Activated T-helper 1 cell treated with anti-CD3 and anti-CD28 coated beads, Interleukin-12 subunit alpha, Interleukin-12 subunit beta, Interleukin-2, Interleukin-4 antibody, amounts not matched to agents 30 ng/mL and 10 ng/mL and 1 ng/mL, durations not matched to agents 14 hours and 24 hours and 36 hours (primary cell): Measurements from ENCODE around the gene INKA1. TPM values are rescaled to one million over a fixed set of nuclear protein-coding genes. Genes with fewer than 3 reads are reported as not detected.

Experiments
- DNase-seq: peaks from one replicate; pipeline ENCODE4 v3.0.0; 2021; ENCODE audit warnings: low spot score
- H3K27ac Mint-ChIP-seq: one replicate; pipeline ENCODE4 v1.8.0; 2021; ENCODE audit warnings: mild to moderate bottlenecking, mixed read lengths
- H3K27me3 Mint-ChIP-seq: one replicate; pipeline ENCODE4 v1.8.0; 2022; ENCODE audit warnings: mild to moderate bottlenecking, moderate library complexity, mixed read lengths; ENCODE audit not compliant: insufficient read depth
- H3K36me3 Mint-ChIP-seq: one replicate; pipeline ENCODE4 v1.8.0; 2021; ENCODE audit warnings: low read depth, mixed read lengths
- H3K4me1 Mint-ChIP-seq: one replicate; pipeline ENCODE4 v1.8.0; 2021; ENCODE audit warnings: low read depth, mixed read lengths
- H3K4me3 Mint-ChIP-seq: one replicate; pipeline ENCODE4 v1.8.0; 2021; ENCODE audit warnings: mild to moderate bottlenecking, moderate library complexity, mixed read lengths
- H3K9me3 Mint-ChIP-seq: one replicate; pipeline ENCODE4 v1.8.0; 2021; ENCODE audit warnings: mixed read lengths
- intact Hi-C: fragments of 100-400 bp; cut with micrococcal nuclease; formaldehyde crosslinking; loops from one replicate; pipeline ENCODE4 v1.15.1; 2024
- total RNA-seq: library from RNA; stranded (reverse); gene quantifications from 2 replicates; pipeline ENCODE4 v1.2.3, GENCODE V29; 2022

The INKA1 gene
- total RNA-seq, 1 donor from 2014 or later = 2.7 TPM

DNA sequence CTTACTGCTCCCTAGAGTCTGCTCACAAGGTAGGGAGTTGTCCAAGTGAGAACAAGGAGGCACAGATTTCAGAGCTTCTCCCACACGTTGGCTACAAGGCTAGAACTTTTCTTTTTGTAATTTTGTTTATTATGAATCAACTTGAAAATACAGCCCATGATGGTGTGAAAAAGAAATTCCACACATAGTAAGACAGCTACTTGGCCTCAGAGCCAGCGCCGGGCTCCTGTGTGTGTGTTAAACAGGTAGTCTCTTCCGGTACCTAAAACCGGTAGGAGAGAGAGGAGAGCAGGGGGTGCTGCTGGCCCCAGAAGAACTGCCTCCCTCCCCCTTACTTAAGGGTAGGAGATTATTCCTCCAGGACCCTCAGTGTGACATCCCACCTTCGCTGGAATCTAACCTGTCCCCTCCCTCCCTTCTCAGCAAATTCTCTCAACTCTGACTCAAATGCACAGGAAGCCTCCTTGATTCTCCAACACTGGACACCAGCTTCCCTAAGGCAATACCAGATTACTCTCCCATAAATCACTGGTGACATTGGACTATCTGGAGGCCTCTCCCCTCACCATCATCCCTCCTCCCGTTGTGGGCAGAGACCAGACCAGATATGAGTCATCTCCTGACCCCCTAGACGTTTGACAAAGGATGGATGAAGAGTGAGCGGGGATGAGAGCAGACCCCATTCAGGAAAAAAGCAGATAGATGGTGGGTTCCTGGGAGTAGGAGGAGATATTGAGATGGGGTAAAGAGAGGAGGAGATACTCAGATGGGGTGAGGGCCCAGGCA, 12.2 kb upstream of the INKA1 start:
- intact Hi-C loops = no loop called here
- no peak for DNase-seq
- Mint-ChIP-seq H3K9me3 (no peaks in the 10 kb centered on the region), H3K36me3 (no peaks in the 10 kb centered on the region), H3K27me3 (peaks cover 8% of the 10 kb centered on the region), H3K4me1 (peaks cover 15% of the 10 kb centered on the region), H3K27ac (no peak overlapping the region), H3K4me3 (no peak overlapping the region)

DNA sequence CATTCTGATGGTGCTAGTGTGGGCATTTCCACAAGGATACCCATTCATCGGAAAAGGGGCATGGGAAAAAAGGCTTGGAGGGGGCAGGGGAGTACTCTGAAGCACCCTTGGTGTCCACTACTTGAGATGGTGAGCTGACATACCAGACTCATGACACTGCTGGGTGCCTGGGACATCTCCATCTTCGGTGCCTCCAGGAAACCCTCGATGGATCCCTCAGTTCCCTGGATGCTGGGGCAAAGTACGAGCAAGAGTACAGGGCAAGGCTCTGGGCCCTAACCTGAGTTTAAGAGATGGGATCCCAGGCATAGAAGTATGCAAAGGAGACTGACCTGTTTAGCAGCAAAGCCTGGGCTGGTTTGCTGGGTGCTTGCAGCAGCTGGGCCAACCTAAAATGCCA, 11.5 kb upstream of the INKA1 start:
- Mint-ChIP-seq H3K36me3 (no peaks in the 10 kb centered on the region), H3K4me1 (peaks cover 14% of the 10 kb centered on the region), H3K27me3 (peaks cover 8% of the 10 kb centered on the region), H3K4me3 (no peak overlapping the region), H3K27ac (no peak overlapping the region), H3K9me3 (no peaks in the 10 kb centered on the region)
- intact Hi-C loops = no loop called here
- no peak for DNase-seq

DNA sequence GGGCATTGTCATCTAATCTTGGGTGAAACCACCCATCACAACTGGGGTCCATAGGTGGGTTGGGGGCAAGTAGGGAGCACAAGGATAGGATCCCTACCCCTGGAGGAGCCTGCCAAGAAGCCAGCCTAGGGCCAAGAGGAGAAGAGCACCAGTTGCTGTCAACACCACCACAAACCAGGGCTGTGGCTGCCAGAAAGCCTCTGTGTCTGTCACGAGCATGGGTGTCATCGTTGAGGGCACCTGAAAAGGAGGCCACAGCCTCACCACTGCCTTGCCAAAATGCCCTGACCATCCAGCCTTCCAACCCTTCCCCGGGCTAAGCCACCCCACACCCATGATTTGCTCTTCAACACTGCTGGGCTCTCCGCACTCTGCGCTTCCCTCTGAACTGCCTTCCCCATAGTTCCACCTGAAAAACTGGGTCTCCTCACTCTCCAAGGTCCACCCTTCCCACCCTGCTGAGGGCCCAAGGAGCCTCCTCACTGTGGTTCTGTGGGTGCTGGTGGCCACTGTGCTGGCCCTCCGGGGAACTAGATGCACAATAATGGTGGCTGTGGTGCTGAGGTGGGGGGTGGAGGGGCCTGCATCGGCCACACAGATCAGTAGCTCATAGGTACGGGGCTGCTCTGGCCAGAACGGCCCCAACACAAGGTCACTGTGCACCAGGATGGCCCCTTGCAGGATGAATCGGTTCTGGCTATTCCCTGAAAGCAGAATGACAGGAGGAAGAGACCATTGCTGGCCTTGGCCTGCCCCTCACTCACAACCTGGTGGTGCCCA, 10.5 kb upstream of the INKA1 start:
- Mint-ChIP-seq H3K4me3 (no peak overlapping the region), H3K27me3 (peaks cover 8% of the 10 kb centered on the region), H3K36me3 (no peaks in the 10 kb centered on the region), H3K4me1 (peaks cover 5% of the 10 kb centered on the region), H3K9me3 (no peaks in the 10 kb centered on the region), H3K27ac (no peak overlapping the region)
- no peak for DNase-seq
- intact Hi-C loops = no loop called here

DNA sequence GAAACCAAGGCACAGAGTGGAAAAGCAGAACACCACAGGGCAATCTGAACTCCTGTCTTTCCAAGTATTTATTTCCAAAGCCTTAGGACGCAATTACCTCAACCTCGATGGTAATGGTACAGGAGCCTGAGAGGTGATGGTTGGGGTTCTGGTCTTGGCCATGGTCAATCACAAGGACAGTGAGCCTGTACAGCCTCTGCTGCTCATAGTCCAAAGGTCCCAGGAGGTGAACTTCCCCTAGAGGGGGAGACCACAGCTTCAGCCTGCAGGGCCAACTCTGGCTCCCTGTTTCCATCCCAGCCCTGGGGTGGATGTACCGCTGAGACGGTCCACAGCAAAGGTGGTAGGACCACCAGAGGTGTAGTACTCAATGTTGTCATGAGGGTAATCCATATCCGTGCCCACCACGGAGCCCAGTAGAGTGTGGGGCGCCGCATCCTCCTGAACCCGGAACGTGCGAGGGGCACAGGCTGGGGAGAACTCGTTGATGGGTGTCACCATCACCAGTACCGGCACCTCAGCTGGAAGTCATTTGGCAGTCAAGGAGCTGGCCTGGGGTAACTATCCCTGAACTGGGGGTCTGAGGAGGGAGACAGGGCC, 9.5 kb upstream of the INKA1 start:
- H3K27me3 Mint-ChIP-seq = peaks cover 8% of the 10 kb centered on the region
- no peaks in the 10 kb centered on the region for H3K36me3 Mint-ChIP-seq
- H3K4me3 Mint-ChIP-seq = no peak overlapping the region
- DNase-seq = no peak
- intact Hi-C loops = no loop called here
- H3K27ac Mint-ChIP-seq = no peak overlapping the region
- H3K4me1 Mint-ChIP-seq = peaks cover 5% of the 10 kb centered on the region
- H3K9me3 Mint-ChIP-seq = no peaks in the 10 kb centered on the region

DNA sequence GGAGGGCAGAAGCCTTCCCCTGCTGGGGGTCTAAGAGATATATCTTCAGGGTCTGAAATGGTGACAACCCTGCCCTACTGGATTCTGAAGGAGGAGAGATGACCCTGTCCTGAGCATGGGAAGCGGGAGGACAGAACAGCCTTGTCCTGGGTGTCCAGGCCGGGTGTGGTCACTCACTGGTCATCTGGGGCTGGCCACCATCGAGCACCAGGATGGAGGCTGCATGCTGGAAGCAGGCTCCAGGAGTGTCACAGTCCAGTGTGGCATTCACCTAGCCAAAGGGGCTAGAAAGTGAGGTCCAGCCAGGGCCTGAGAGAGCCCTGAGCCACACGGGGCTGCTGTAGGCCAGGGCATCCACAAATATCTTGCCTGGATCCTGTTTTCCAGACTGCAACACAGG, 8.6 kb upstream of the INKA1 start:
- intact Hi-C loops = no loop called here
- no peaks in the 10 kb centered on the region for H3K9me3 Mint-ChIP-seq
- peaks cover 5% of the 10 kb centered on the region for H3K4me1 Mint-ChIP-seq
- H3K27me3 Mint-ChIP-seq = peaks cover 12% of the 10 kb centered on the region
- H3K27ac Mint-ChIP-seq = no peak overlapping the region
- no peak overlapping the region for H3K4me3 Mint-ChIP-seq
- no peak for DNase-seq
- H3K36me3 Mint-ChIP-seq = no peaks in the 10 kb centered on the region

DNA sequence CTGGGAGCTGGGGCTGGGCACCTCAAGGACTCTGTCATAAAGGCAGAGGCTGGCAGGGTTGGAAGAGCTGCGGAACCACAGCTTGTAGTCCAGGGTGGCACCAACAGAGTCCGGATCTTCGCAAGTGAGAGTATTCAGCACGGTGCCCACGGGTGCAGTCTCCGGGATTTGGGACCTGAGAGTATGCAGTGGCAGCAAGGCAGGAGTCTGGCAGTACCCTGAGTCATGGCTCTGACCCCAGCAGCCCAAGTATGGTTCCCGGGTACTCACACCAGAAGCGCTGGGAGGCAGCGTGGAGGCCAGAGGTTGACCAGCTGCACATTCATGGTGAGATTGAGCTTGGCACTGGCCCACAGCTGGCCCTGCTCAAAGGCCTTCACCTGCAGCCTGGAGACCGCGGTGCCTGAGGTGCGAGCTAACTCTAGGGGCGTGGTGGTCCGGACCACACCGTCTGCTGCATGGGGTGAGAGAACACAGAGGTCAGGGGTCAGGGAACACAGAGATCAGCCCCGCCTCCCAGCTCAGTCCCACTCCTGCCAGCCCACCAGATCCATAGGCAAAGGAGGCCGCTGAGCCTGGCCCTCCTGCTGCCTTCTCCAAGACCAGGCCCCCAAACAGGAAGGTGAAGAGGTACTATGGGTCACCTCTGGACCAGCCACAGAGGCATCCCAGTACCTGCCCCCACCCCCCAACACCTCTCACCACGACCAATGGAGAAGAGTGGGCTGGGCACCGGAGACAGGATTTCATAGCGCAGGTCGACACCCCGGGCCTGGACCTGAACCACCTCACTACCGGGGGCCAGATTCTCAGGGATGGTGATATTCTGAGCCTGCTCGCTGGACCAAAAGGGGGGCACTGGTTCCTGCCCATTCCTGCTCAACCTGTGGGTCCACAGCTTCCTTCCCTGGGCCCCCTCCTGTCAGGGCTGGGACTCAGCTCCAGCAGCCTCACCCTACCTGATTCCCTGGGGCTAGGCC, 7.8 kb upstream of the INKA1 start:
- H3K9me3 Mint-ChIP-seq = no peaks in the 10 kb centered on the region
- DNase-seq = no peak
- H3K36me3 Mint-ChIP-seq = no peaks in the 10 kb centered on the region
- intact Hi-C loops = no loop called here
- no peak overlapping the region for H3K4me3 Mint-ChIP-seq
- H3K27ac Mint-ChIP-seq = no peak overlapping the region
- H3K27me3 Mint-ChIP-seq = peaks cover 13% of the 10 kb centered on the region
- H3K4me1 Mint-ChIP-seq = peaks cover 2% of the 10 kb centered on the region

DNA sequence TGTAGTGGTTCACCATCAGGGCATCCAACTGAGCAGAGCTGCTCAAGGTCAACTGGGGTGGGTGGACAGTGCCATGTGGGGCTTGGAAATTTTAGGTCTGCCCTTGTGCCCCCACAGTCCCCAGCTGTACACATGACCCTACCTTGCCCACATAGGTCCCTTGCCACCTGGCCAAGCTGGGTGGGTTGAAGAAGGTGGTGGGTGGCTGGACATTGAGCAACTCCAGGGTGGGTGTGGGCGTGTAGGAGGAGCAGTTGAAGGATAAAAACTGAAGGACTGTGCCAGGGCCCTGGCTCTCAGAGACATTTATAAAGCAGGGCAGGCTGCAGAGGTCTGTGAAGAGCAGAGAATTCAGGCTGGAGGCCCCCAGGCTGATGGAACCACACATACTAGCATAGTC, 4.0 kb upstream of the INKA1 start:
- H3K36me3 Mint-ChIP-seq = no peaks in the 10 kb centered on the region
- no peak for DNase-seq
- no peak overlapping the region for H3K27ac Mint-ChIP-seq
- no peaks in the 10 kb centered on the region for H3K4me1 Mint-ChIP-seq
- no peaks in the 10 kb centered on the region for H3K9me3 Mint-ChIP-seq
- peaks cover 10% of the 10 kb centered on the region for H3K27me3 Mint-ChIP-seq
- no peak overlapping the region for H3K4me3 Mint-ChIP-seq
- intact Hi-C loops = no loop called here

DNA sequence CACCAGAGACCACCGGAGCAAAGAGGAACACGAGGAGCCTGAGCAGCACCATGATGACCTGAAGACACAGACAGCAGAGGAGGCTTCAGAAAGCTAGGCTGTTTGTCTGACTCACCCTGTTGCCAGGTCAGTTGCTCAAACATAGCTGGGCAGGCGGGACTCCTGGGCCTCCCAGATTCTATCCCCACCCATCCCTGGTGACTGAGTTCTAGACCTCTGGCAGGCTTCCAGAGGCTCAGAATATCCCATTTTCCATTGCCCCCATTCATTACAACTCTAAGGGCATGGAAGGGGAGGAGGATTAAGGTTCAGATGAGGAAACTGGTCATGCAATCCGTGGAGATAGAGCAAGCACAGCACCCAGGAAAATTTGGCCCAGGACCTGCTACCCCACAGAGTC, 3.3 kb upstream of the INKA1 start, which contains the start of gene CDHR4:
CDHR4 (minus strand) TSS at position 113 of the 400 bp plus-strand sequence; CDS start at position 52, 61 bp downstream.
- no peaks in the 10 kb centered on the region for H3K36me3 Mint-ChIP-seq
- no peak for DNase-seq
- no peaks in the 10 kb centered on the region for H3K9me3 Mint-ChIP-seq
- H3K4me1 Mint-ChIP-seq = no peaks in the 10 kb centered on the region
- no peak within 1 kb of the TSS for H3K27ac Mint-ChIP-seq
- intact Hi-C loops = no loop called here
- peaks cover 10% of the 10 kb centered on the region for H3K27me3 Mint-ChIP-seq
- no peak within 1 kb of the TSS for H3K4me3 Mint-ChIP-seq

DNA sequence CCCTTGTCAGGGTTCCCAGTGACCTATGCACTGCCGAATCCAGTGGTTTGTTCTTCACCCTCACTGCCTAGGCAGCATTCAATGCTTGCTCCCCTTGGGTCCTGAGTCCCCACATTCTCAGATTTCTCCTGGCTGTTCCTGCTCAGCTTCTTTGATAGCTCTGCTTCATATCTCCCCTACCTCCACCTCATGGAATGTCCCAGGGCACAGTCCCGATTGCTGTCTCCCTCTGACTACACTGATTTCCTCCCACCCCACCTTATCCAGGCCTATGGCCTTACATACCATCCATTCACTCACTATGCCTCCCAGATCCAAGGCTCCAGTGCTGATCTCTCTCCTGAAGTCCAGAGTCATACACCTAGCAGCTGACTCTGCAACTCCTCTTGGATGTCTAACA, 1.9 kb upstream of the INKA1 start:
- Mint-ChIP-seq H3K36me3 (peaks cover 5% of the 10 kb centered on the region), H3K27ac (no peak overlapping the region), H3K27me3 (peaks cover 10% of the 10 kb centered on the region), H3K9me3 (no peaks in the 10 kb centered on the region), H3K4me1 (peaks cover 7% of the 10 kb centered on the region), H3K4me3 (no peak overlapping the region)
- intact Hi-C loops = no loop called here
- no peak for DNase-seq

DNA sequence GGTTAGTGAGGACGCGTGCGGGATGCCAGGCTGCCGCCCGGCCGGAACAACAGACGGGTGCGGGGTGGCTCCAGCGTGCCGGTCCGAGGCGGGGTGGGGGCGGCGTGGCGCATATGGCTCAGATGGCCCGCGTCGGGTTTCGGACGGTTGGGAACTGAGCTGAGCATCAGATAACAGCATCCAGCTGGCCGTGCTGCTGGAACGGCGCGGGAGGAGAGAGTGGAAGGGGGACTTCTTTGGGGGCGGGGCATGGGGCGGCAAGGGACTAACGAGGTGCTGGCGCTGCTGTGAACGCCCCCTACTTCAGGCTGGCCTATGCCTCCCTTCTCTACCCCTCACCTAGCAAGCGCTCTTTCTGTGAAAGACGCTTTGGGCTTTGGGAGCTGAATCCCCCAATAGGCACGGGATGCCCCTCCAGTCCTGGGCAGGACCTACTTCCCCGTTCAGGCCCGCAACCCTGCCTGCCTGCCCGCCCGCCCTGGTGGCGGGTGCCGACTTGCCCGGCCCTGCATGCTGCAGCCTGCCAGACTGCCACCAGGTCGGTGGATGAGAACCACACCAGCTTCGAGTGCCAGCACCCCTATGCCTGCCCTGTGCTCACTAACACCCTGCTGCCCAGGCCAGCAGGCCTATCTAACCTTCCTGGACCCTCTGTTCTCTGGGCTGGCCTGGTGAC, 542 bp downstream of the INKA1 start:
- no peak overlapping the region for H3K27ac Mint-ChIP-seq
- no peaks in the 10 kb centered on the region for H3K9me3 Mint-ChIP-seq
- H3K4me3 Mint-ChIP-seq = peak overlapping the region; percentile 77
- peaks cover 8% of the 10 kb centered on the region for H3K36me3 Mint-ChIP-seq
- H3K4me1 Mint-ChIP-seq = peaks cover 27% of the 10 kb centered on the region
- DNase-seq = no peak
- intact Hi-C loops = loop anchor here (1.0 to 2.0 kb wide), 5 partner anchors 10 to 285 kb away; partner anchors contain the start of genes MON1A, RBM5 and UBA7
- H3K27me3 Mint-ChIP-seq = peaks cover 10% of the 10 kb centered on the region

DNA sequence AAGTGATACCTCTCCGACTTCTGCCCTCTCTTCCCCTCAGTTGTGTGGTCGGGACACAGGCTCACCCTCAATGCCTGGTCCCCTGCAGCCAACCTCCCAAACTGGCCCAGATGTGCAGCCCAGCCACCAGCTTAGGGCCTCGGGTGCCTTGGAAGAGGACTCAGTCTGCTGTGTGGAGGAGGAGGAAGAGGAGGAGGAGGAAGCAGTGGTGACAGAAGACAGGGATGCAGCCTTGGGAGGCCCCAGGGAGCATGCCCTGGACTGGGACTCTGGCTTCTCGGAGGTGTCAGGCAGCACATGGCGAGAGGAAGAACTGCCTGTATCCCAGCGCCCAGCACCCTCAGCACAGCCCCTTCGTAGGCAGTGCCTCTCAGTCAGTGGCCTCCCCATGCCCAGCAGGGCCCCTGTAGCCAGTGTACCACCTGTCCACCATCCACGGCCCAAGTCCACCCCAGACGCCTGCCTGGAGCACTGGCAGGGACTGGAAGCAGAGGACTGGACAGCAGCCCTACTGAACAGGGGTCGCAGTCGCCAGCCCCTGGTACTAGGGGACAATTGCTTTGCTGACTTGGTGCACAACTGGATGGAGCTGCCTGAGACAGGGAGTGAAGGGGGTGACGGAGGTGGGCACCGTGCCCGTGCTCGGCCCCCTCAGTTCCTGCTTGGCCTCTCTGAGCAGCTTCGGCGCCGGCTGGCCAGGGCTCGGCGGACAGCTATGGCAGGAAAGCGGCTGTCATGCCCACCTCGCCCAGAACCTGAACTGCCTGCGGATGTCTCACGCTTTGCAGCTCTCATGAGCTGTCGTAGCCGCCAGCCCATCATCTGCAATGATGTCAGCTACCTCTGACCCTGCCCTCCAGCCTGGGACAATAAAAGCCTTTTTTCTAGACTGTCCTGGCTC, 1.3 kb downstream of the INKA1 start:
- DNase-seq = no peak
- H3K4me1 Mint-ChIP-seq = peaks cover 27% of the 10 kb centered on the region
- H3K27me3 Mint-ChIP-seq = peaks cover 7% of the 10 kb centered on the region
- peaks cover 9% of the 10 kb centered on the region for H3K36me3 Mint-ChIP-seq
- H3K27ac Mint-ChIP-seq = no peak overlapping the region
- intact Hi-C loops = no loop called here
- peak overlapping the region; percentile 77 for H3K4me3 Mint-ChIP-seq
- H3K9me3 Mint-ChIP-seq = no peaks in the 10 kb centered on the region
